T-cell (primary cell): ENCODE results near the gene TRIM23. TPM values are rescaled to one million over a fixed set of nuclear protein-coding genes. Genes with fewer than 3 reads are reported as not detected.
"Not testable (repeated sequence)": the region's sequence is repeated elsewhere in the genome, so short reads cannot be mapped to it uniquely, and the experiment has no call there.

ENCODE experiments used
- ATAC-seq, 4 experiments: fragments of 200-7000 bp in 3 of 4; fragments of 150-1000 bp in 1 of 4; cut with Tn5 transposase; replicated peaks in 1 of 4; 1 replicate in 3 of 4; 2 replicates in 1 of 4; pipeline ENCODE4 v1.10.0; 2021; ENCODE audit warnings: moderate library complexity in 3 of 4, mild to moderate bottlenecking in 2 of 4, moderate number of reproducible peaks in 1 of 4
- CTCF ChIA-PET, 2 donors: fragments of 300-600 bp; sonication (Branson Sonifier 250); formaldehyde crosslinking; loops; one replicate each; lab custom pipeline; 2022; ENCODE audit warnings: antibody characterized with exemption in 2 of 2; lab: Charles Lee
- POLR2A ChIA-PET, 2 donors: fragments of 300-600 bp; sonication (Branson Sonifier 250); formaldehyde crosslinking; loops; one replicate each; lab custom pipeline; 2022; ENCODE audit warnings: antibody characterized with exemption in 2 of 2; lab: Charles Lee
- DNase-seq, 35 experiments: peaks; one replicate each; pipeline versions ENCODE4 v3.0.0 to v3.0.0-alpha.2; 2013 to 2023
- H3K27ac ChIP-seq: one replicate; pipeline ENCODE4 v1.5.1; 2013; ENCODE audit warnings: low read length
- H3K27me3 ChIP-seq, 2 experiments: replicated peaks in 1 of 2; 1 replicate in 1 of 2; 2 replicates in 1 of 2; pipeline versions ENCODE4 v1.6.1 to v1.7.0; 2013; ENCODE audit warnings: low read length in 1 of 2, mixed read lengths in 1 of 2; ENCODE audit not compliant: control insufficient read depth in 2 of 2, insufficient read depth in 2 of 2; ENCODE audit errors: extremely low read depth in 1 of 2
- H3K36me3 ChIP-seq, 2 donors: 1 replicate in 1 of 2; 2 replicates in 1 of 2; pipeline versions ENCODE4 v1.6.1 to v1.7.0; 2013; ENCODE audit warnings: low read length in 1 of 2; ENCODE audit not compliant: control insufficient read depth in 2 of 2, insufficient read depth in 1 of 2; ENCODE audit errors: extremely low read depth in 1 of 2
- H3K4me1 ChIP-seq, 2 experiments: 1 replicate in 1 of 2; 2 replicates in 1 of 2; pipeline versions ENCODE4 v1.6.1 to v1.7.0; 2013; ENCODE audit warnings: low read length in 2 of 2, mixed read lengths in 1 of 2; ENCODE audit not compliant: insufficient read depth in 2 of 2, control insufficient read depth in 1 of 2; ENCODE audit errors: extremely low read depth in 1 of 2
- H3K4me3 ChIP-seq, 2 donors: 1 replicate in 1 of 2; 2 replicates in 1 of 2; pipeline versions ENCODE4 v1.5.1 to v1.7.0; 2013; ENCODE audit warnings: mild to moderate bottlenecking in 2 of 2, low read length in 1 of 2, moderate library complexity in 1 of 2; ENCODE audit not compliant: control insufficient read depth in 1 of 2; ENCODE audit errors: extremely low read depth in 1 of 2
- H3K9me3 ChIP-seq: 2 replicates; pipeline ENCODE4 v1.7.0; 2013
- H3K27ac Mint-ChIP-seq, 2 donors: one replicate each; pipeline ENCODE4 v1.8.0; 2020 to 2021; ENCODE audit warnings: mild to moderate bottlenecking in 2 of 2, mixed read lengths in 2 of 2
- H3K27me3 Mint-ChIP-seq, 2 donors: one replicate each; pipeline ENCODE4 v1.8.0; 2021 to 2022; ENCODE audit warnings: mixed read lengths in 2 of 2
- H3K36me3 Mint-ChIP-seq: one replicate; pipeline ENCODE4 v1.8.0; 2021; ENCODE audit warnings: mixed read lengths
- H3K4me1 Mint-ChIP-seq, 3 donors: one replicate each; pipeline ENCODE4 v1.8.0; 2020 to 2022; ENCODE audit warnings: mixed read lengths in 3 of 3, mild to moderate bottlenecking in 1 of 3
- H3K4me3 Mint-ChIP-seq, 3 donors: one replicate each; pipeline ENCODE4 v1.8.0; 2020 to 2022; ENCODE audit warnings: mild to moderate bottlenecking in 3 of 3, mixed read lengths in 3 of 3, moderate library complexity in 3 of 3
- H3K9me3 Mint-ChIP-seq, 3 donors: one replicate each; pipeline ENCODE4 v1.8.0; 2020 to 2022; ENCODE audit warnings: mixed read lengths in 3 of 3
- WGBS: methylation state at CpG from one replicate; pipeline ENCODE4 v1.1.5; 2013; ENCODE audit warnings: missing lambda C conversion rate; ENCODE audit not compliant: insufficient coverage; 5-methylcytosine and 5-hydroxymethylcytosine counted together
- total RNA-seq, 35 experiments: library from RNA in 6 of 35; stranded (reverse) in 6 of 35; fragments of 120-200 nt in 1 of 35; gene quantifications; one replicate each; pipeline versions ENCODE4 v1.2.1 to v1.2.4 and lab custom pipeline; 2013 to 2026

Gene TRIM23
- total RNA-seq, 5 donors from 2014 or later (not counting 1 experiment from before 2014, with no cell fraction given): 17.5 to 23.2 (median 20.7) TPM

DNA sequence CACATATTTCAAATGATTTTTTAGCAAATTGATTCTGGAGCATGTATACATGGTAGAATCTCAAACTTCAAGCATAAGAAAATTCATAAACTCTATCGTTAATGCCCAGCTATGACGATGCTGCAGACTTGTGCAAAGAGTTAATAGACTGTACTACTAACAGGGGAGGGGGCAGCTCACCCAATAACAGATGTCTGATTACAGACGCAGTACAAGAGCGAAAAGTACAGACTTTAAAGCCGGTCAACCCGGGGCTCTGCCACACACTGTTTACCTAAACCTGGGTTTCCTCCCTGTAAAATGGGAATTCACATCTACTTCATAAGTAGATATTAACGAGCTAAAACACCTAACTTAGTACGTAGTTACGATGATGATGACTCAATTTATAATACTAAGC is 651 bp downstream of the TRIM23 start:
- CTCF ChIA-PET: interaction anchor here in 1 of 2 donors (1.1 to 1.6 kb wide), 2 partner anchors 10 to 61 kb away, joined by 4 to 5 read pairs; partner anchors contain the start of genes CENPK and PPWD1
- H3K4me1 Mint-ChIP-seq: peaks cover 58 to 67% (median 58%) of the 10 kb centered on the region in 3 donors
- H3K36me3 Mint-ChIP-seq: peaks cover 6% of the 10 kb centered on the region
- H3K4me3 ChIP-seq: peak overlapping the region; percentile 74 to 92
- H3K27ac ChIP-seq: peak overlapping the region; percentile 86
- H3K9me3 ChIP-seq: no peaks in the 10 kb centered on the region
- no peaks in the 10 kb centered on the region for H3K9me3 Mint-ChIP-seq
- POLR2A ChIA-PET: interaction anchor here (0.5 to 1.4 kb wide), 6 partner anchors 10 to 1410 kb away, joined by 3 to 14 read pairs (median 6); partner anchors contain the start of genes CENPK (in 1 of the 2) and PPWD1 (in 1 of the 2)
- peak overlapping the region; percentile 93 to 99 (median 97) for H3K4me3 Mint-ChIP-seq
- H3K27me3 ChIP-seq: no peaks in the 10 kb centered on the region
- no peaks in the 10 kb centered on the region for H3K36me3 ChIP-seq
- no CpG with 5 or more reads among the region's 9 CpGs for WGBS
- ATAC-seq: no peak
- H3K4me1 ChIP-seq: peaks cover 20 to 24% of the 10 kb centered on the region in 2 experiments
- H3K27me3 Mint-ChIP-seq: no peaks in the 10 kb centered on the region
- peak overlapping the region; percentile 98 to 99 for H3K27ac Mint-ChIP-seq
- peak in 1 of 35 experiments; percentile 11 for DNase-seq

DNA sequence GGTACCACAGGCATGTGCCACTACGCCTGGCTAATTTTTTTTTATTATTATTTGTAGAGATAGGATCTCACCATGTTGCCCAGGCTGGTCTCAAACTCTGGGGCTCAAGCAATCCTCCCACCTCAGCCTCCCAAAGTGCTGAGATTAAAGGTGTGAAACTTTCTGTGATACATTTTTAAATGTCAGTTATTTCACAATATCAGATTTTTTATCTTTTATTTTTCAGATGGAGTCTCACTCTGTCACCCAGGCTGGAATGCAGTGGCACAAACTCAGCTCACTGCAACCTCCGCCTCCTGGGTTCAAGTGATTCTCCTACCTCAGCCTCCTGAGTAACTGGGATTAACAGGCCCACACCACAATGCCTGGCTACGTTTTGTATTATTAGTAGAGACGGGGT is 2.2 kb downstream of the TRIM23 start:
- POLR2A ChIA-PET: interaction anchor here in 1 of 2 donors (0.6 kb wide), 1 partner anchor 31 kb away, joined by 3 read pairs; no protein-coding TSS in a partner anchor
- ATAC-seq, H3K9me3 ChIP-seq, H3K36me3 Mint-ChIP-seq, H3K27me3 Mint-ChIP-seq, H3K4me3 ChIP-seq, H3K27ac ChIP-seq, CTCF ChIA-PET, DNase-seq, H3K9me3 Mint-ChIP-seq, H3K27me3 ChIP-seq, H3K36me3 ChIP-seq, H3K27ac Mint-ChIP-seq: not testable (repeated sequence)
- peaks cover 20 to 24% of the 10 kb centered on the region in 2 experiments for H3K4me1 ChIP-seq
- 93% methylated on average over 3 of the region's 4 CpGs for WGBS
- peak overlapping the region; percentile 28 to 99 (median 93) for H3K4me3 Mint-ChIP-seq
- H3K4me1 Mint-ChIP-seq: peaks cover 56 to 63% (median 60%) of the 10 kb centered on the region in 3 donors

DNA sequence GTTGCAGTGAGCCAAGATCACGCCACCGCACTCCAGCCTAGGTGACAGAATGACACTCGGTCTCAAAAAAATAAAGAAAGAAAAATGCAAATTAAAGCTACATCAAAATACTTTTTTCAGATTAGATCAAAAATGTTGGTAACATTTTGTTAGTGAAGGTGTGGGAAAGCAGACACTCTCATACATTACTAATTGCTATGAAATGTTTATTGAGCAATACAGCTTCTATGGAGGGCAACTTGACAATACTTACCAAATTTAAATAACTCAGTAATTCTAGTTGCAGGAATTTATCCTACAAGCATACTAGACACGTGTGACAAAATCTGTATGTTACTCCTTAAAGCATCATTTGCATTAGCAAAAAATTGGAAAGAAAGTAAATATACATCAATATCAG is 4.1 kb downstream of the TRIM23 start:
- H3K9me3 ChIP-seq: no peaks in the 10 kb centered on the region
- no peaks in the 10 kb centered on the region for H3K9me3 Mint-ChIP-seq
- H3K27ac ChIP-seq: no peak overlapping the region
- H3K27ac Mint-ChIP-seq: no peak overlapping the region
- CTCF ChIA-PET: no interaction called here
- H3K36me3 Mint-ChIP-seq: peaks cover 17% of the 10 kb centered on the region
- no peak for DNase-seq
- no peaks in the 10 kb centered on the region for H3K27me3 ChIP-seq
- no CpG with 5 or more reads among the region's 4 CpGs for WGBS
- H3K4me1 Mint-ChIP-seq: peaks cover 52 to 58% (median 54%) of the 10 kb centered on the region in 3 donors
- H3K4me3 ChIP-seq: no peak overlapping the region
- no peak overlapping the region for H3K4me3 Mint-ChIP-seq
- POLR2A ChIA-PET: interaction anchor here in 1 of 2 donors (1.0 kb wide), 1 partner anchor 137 kb away, joined by 4 read pairs; no protein-coding TSS in a partner anchor
- peaks cover 13 to 14% of the 10 kb centered on the region in 2 experiments for H3K4me1 ChIP-seq
- no peaks in the 10 kb centered on the region for H3K27me3 Mint-ChIP-seq
- H3K36me3 ChIP-seq: peaks cover 0 to 13% of the 10 kb centered on the region in 2 donors
- no peak for ATAC-seq

DNA sequence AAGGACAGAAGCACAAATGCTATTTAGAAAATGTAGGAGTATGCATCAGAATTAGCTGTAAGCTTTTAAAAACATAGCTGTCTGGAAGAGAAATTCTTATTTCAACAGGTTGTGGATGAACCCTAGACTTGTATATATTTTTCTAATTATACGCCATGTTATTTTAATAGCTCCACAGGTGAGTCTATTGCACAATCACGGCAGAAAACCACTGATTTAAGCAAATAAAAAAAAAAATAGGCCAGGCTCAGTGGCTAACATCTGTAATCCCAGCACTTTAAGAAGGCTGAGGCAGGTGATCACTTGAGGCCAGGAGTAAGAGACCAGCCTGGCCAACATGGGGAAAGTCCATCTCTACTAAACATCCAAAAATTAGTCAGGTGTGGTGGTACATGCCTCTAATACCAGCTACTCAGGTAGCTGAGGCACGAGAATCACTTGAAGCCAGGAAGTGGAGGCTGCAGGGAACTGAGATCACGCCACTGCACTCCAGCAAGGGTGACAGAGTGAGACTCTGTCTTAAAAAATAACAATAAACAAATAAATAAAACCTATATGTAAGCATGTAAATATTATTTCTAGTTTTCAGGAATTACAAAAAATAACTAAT is 11.7 kb downstream of the TRIM23 start:
- POLR2A ChIA-PET: interaction anchor here in 1 of 2 donors (1.6 kb wide), 1 partner anchor 11 kb away, joined by 8 read pairs; no protein-coding TSS in a partner anchor
- no peak overlapping the region for H3K27ac Mint-ChIP-seq

DNA sequence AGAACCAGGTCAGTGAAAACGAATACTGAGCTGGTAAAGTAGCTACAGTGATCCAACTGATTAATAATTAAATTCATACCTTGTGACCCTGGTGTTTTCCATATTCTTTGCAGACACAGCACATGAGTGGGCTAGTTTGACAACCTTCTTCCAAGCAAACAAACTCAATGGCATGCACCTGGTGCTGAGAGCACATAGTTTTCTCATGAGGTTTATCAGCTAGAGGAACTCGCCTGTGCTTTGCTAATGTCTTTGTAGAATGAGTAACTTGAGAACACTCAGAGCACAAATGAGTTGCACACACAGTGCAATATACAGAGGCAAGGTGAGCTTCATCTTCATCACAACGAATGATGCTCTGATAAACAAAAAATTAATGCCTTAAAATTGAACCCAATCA is 12.6 kb downstream of the TRIM23 start:
- ATAC-seq (no peak), DNase-seq (no peak)
- CTCF ChIA-PET: interaction anchor here (0.7 to 1.5 kb wide), 4 partner anchors 9 to 1548 kb away, joined by 3 to 5 read pairs (median 4); no protein-coding TSS in a partner anchor
- POLR2A ChIA-PET: interaction anchor here in 1 of 2 donors (0.7 to 1.6 kb wide), 2 partner anchors 12 to 1229 kb away, joined by 4 to 8 read pairs; no protein-coding TSS in a partner anchor
- Histone ChIP-seq H3K4me1 (no peaks in the 10 kb centered on the region), H3K27ac (no peak overlapping the region), H3K9me3 (no peaks in the 10 kb centered on the region), H3K27me3 (no peaks in the 10 kb centered on the region), H3K36me3 (peaks cover 14 to 89% of the 10 kb centered on the region in 2 donors), H3K4me3 (no peak overlapping the region)
- WGBS: 80% methylated on average over 1 of the region's 3 CpGs
- Mint-ChIP-seq H3K27ac (no peak overlapping the region), H3K4me1 (peaks cover 11 to 32% (median 17%) of the 10 kb centered on the region in 3 donors), H3K27me3 (no peaks in the 10 kb centered on the region), H3K36me3 (peaks cover 71% of the 10 kb centered on the region), H3K9me3 (no peaks in the 10 kb centered on the region), H3K4me3 (no peak overlapping the region)

More for the DNA sequence above, 11.7 kb downstream of the TRIM23 start:
- Histone ChIP-seq H3K27me3 (no peaks in the 10 kb centered on the region), H3K4me1 (no peaks in the 10 kb centered on the region), H3K36me3 (peaks cover 9 to 83% of the 10 kb centered on the region in 2 donors), H3K4me3 (no peak overlapping the region), H3K27ac (no peak overlapping the region), H3K9me3 (no peaks in the 10 kb centered on the region)
- CTCF ChIA-PET: interaction anchor here in 1 of 2 donors (1.5 kb wide), 1 partner anchor 10 kb away, joined by 3 read pairs; no protein-coding TSS in a partner anchor
- peaks cover 11 to 29% (median 17%) of the 10 kb centered on the region in 3 donors for H3K4me1 Mint-ChIP-seq
- ATAC-seq (no peak), DNase-seq (no peak)
- H3K27me3 Mint-ChIP-seq: no peaks in the 10 kb centered on the region
- H3K4me3 Mint-ChIP-seq: no peak overlapping the region
- no peaks in the 10 kb centered on the region for H3K9me3 Mint-ChIP-seq
- no CpG with 5 or more reads among the region's 4 CpGs for WGBS
- peaks cover 64% of the 10 kb centered on the region for H3K36me3 Mint-ChIP-seq

DNA sequence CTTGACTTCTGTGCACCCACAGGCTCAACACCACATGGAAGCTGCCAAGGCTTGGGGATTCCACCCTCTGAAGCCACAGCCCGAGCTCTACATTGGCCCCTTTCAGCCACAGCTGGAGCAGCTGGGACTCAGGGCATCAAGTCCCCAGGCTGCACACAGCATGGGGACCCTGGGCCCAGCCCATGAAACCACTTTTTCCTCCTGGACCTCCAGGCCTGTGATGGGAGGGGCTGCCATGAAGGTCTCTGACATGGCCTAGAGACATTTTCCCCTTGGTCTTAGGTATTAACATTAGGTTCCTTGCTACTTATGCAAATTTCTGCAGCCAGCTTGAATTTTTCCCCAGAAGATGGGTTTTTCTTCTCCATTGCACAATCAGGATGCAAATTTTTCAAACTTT is 22.4 kb downstream of the TRIM23 start:
- DNase-seq, H3K4me3 Mint-ChIP-seq, ATAC-seq, H3K4me1 ChIP-seq, POLR2A ChIA-PET, H3K27me3 ChIP-seq, H3K4me3 ChIP-seq, H3K27me3 Mint-ChIP-seq, H3K27ac ChIP-seq, H3K27ac Mint-ChIP-seq, H3K9me3 ChIP-seq: not testable (repeated sequence)
- H3K36me3 Mint-ChIP-seq: peaks cover 70% of the 10 kb centered on the region
- H3K4me1 Mint-ChIP-seq: peaks cover 12 to 17% (median 12%) of the 10 kb centered on the region in 3 donors
- CTCF ChIA-PET: interaction anchor here in 1 of 2 donors (1.4 kb wide), 1 partner anchor 10 kb away, joined by 3 read pairs; no protein-coding TSS in a partner anchor
- H3K9me3 Mint-ChIP-seq: peaks cover 0 to 13% (median 0%) of the 10 kb centered on the region in 3 donors
- H3K36me3 ChIP-seq: peaks cover 0 to 71% of the 10 kb centered on the region in 2 donors
- WGBS: no CpG with 5 or more reads among the region's 1 CpG
